HG03103 (cell line): ENCODE data around the gene PCGF5.
"Not testable (repeated sequence)": the region's sequence is repeated elsewhere in the genome, so short reads cannot be mapped to it uniquely, and the experiment has no call there.

Experiments used
- ATAC-seq: cut with Tn5 transposase; IDR thresholded peaks from one replicate; pipeline ENCODE4 v1.9.1; 2021; ENCODE audit warnings: low read depth; ENCODE audit not compliant: unreplicated experiment

PCGF5 gene

DNA sequence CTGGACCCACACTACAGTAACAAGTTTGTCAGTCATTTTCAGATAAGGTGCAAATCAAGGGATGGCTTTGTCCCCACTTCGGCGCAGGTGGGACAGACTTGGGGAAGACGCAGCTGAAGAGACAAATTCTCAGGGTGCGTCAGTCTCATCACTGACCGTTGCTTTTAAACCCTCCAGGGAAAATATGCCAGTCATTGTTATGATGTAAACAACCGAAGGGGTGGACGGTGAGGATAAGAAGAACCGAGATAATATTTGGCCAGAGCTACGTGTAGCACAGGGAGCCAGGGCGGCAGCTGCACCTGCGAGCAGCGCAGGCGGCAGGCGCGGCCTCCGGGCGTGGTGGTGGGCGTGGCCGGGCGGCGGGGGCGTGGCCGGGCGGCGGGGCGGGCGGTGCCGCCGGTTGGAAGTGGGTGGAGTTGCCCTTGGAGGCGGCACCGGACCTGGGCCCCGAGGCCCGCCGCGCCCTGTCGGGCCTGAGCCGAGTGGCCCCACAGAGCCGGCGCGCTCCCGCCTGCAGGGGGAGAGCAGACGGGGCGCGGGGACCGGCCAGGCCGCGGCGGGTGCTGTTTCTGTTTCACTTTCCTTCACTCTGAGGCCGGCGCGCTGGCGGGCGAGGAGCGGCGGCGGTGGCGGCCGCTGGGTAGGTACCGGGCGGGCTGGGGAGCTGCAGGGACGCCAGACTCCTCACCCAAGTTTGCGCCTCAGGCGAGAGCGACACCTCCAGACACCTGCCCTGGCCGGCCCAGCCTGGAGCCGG is at the start of gene PCGF5:
PCGF5 (plus strand) TSS at position 470 of the 760 bp plus-strand sequence. CDS start 2,209 bp downstream, outside the sequence.
- ATAC-seq = peak; percentile 90

GRCh38 chr10:91171485-91171884 is 49.0 kb upstream of the PCGF5 start:
- ATAC-seq = no peak

DNA sequence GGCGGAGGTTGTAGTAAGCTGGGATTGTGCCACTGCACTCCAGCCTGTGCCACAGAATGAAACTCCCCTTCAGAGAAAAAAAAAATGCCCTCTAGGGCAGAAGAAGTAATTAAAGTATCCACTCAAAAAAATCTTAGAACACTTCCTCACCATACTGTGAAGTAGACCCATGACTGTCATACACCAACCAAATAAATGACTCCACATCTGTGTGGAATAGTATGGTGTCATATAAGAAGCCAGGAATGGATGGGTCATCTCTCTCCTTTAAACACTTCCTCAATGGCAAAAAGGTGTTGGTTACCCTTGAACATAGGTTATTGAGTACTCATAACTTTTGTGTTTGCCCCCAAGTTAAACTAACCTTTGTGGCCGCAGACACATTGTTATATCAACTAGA is 48.1 kb upstream of the PCGF5 start:
- no peak for ATAC-seq

DNA sequence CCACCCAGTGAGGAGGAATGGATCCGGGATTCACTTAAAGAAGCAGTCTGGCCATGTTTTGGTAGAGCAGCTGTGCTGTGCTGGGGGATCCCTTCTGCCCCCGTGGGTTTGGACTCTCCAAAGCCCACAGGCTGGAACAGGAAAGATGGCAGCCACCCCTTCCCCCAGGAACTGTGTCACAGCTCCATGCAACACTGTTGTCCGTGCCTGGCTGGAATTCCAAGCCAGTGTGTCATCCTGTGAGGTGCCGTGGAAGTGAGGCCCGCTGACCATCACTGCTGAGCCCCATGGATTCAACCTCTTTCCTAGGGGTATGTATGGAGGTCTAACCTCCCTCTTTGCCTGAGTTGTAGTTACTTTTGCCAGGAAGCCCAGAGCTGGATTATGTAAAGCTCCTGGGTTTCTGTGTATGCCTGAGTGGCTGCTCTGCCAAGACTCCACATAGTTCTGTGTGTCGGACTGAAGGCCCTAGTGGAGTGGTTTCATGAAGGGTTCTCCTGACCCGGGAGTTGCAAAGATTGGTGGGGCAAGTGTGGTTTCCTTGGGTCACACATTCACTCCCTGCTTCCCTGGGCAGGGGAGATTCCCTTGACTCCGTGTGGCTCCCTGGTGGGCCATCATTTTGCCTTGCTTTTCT is 35.1 kb upstream of the PCGF5 start:
- ATAC-seq = no peak

GRCh38 chr10:91187156-91187555 is 33.3 kb upstream of the PCGF5 start:
- no peak for ATAC-seq

DNA sequence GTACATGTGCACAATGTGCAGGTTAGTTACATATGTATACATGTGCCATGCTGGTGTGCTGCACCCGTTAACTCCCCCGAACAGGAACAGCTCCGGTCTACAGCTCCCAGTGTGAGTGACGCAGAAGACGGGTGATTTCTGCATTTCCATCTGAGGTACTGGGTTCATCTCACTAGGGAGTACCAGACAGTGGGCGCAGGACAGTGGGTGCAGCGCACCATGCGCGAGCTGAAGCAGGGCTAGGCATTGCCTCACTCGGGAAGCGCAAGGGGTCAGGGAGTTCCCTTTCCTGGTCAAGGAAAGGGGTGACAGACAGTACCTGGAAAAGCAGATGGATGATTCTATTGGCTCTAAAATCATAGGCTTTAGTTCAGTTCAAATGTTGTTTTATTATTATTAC is 32.5 kb upstream of the PCGF5 start:
- not testable (repeated sequence) for ATAC-seq

GRCh38 chr10:91188889-91189288 is 31.6 kb upstream of the PCGF5 start:
- ATAC-seq = no peak

- ATAC-seq = no peak
Observed at GRCh38 chr10:91190388-91190870, 30.0 kb upstream of the PCGF5 start.

- peak; percentile 72 for ATAC-seq
Observed at GRCh38 chr10:91190876-91191583, 29.4 kb upstream of the PCGF5 start.

- ATAC-seq = no peak
Observed at GRCh38 chr10:91191584-91191919, 28.9 kb upstream of the PCGF5 start.

GRCh38 chr10:91194497-91195179 is 25.8 kb upstream of the PCGF5 start:
- ATAC-seq = no peak

- no peak for ATAC-seq
Observed at GRCh38 chr10:91196268-91197048, 24.0 kb upstream of the PCGF5 start.

DNA sequence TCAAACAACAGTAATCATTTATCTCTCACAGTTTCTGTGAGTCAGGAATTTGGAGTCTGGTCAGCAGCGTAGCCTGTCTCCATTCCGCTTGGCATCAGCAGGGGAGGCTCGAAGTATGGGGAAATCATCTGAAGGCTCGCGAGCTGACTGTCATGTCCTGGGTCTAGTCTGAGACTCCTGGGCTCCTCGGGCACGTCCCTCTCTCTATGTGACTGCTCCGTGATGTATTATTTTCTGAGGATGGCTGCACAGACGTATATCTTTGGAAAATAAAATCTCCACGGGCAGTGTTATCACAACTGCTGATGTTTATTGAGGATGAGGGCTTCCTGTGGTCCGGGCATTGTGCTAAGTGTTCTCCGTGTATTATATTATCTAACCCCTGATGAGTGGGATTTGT is 23.3 kb upstream of the PCGF5 start:
- no peak for ATAC-seq

DNA sequence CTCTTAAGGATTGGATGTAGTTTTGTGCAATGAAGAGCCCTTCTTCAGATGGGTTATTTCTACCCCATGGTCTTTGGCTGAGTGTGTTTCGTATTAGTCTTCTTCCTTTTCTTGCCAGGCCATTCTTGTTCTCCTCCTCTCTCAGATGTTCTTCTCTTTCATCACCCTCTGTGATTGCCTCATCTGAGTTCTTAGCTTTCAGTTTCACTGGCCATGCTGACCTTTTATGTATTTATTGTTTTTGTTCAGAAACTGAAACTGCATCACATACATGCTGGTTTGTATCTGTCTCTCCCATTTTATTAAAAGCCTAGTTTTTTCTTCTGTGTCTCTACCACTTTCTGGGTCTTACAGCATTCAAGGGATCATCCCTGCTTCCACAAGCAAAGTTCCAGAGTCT is 21.7 kb upstream of the PCGF5 start:
- no peak for ATAC-seq

GRCh38 chr10:91200314-91201212 is 19.9 kb upstream of the PCGF5 start:
- no peak for ATAC-seq

DNA sequence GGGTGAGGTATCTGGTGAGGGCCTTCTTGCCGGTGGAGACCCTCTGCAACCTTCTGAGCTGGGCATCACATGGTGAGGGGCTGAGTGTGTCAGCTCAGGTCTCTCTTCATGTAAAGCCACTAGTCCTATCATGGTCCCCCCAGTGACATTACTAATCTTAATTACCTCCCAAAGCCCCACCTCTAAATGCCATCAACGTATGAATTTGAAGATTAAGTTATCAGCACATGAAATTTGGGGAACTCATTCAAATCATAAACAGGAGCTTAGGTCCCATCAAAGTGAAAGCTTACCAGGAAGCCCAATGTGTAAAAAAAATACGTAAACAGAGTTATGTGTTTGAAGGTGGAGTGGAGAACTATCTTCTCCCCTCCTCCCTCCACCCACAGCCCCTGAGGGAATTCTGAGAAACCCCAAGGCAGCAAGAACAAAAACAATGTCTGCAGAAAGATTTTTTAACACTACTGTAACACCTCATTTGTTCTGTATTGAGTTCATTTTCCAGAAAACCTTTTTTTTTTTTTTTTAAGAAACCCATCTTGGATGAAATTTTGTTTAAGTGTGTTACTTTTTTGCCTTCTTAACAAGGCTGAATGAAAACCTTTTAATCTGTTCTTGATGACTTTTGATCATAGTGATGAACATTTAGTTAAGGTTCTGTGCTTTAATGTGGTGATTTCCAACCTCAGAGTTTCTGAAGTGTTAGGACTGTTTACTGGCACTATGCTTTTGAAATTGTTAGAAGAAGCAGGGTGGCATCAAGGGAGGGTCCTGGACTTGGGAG is 19.1 kb upstream of the PCGF5 start:
- ATAC-seq = no peak

DNA sequence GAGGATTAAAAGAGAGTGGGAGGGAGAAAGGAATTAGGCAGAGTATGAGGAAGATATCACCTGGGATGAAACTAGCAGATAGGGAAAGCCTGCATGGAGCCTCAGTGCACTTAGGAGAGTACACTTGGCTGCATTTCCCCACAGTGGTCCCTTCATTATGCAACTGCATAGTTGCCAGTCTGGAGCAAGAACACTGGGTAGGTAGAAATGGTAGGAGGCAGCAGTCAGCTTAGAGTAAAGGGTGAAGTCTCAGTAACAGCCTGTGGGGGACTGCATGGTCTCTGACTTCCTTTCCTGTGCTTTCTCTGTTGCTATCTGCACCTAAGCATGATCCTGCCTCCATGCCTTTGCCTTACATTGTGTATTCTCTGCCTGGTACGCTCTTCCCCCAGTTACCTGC is 14.0 kb upstream of the PCGF5 start:
- no peak for ATAC-seq

DNA sequence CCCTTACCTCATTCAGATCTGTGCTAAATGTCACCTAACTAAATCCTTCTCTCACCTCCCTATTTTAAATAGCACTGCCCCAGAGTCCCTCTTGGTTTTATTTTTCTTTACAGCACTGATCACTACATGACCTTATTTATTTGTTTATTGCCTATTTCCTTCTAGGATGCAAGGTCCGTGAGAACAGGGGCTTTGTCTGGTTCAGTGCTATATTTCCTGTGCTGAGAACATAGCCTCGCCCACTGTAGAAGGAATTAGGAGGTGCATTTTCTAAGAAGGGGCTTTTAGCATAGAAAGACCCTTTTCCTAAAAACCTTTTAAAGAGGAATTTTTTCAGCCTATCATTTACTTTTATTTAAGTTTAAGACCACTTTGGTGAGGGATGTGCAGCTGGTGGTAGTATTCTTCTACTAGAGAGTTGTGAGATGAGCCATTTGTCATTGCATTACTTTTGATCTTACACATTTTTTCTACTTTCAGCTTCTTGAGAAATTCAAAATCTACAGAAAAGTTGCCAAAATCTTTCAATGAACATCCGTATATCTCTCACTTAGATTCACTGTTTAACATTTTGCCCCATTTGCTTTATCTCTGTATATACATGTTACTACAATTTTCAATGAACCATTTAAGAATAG is 13.5 kb upstream of the PCGF5 start:
- ATAC-seq = no peak
